Activated CD8-positive, alpha-beta memory T cell treated with anti-CD3 and anti-CD28 coated beads for 24 hours (primary cell): ENCODE data around the gene ADRA2C.
"Not testable (repeated sequence)": the region's sequence is repeated elsewhere in the genome, so short reads cannot be mapped to it uniquely, and the experiment has no call there.

Source experiments
- DNase-seq: peaks from one replicate; pipeline ENCODE4 v3.0.0-alpha.2; 2020

Gene ADRA2C

DNA sequence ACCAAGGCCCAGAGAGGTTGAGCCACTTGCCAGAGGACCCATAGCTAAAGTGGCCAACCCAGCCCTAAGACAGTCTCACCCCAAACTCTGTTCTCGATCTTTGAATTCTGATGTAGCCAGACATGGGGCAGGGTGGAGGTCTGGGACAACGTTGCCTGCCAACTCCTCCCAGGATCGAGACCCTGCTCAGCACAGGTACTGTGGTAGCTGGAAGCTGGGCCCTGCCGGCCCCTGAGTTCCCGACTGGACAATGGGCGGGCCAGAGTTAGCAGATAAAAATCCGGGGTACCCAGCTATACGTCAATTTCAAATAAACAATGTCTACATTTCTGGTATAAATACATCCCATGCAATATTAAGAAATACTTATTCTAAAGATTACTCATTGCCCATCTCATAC, 35.3 kb downstream of the ADRA2C start:
- DNase-seq, result no peak

DNA sequence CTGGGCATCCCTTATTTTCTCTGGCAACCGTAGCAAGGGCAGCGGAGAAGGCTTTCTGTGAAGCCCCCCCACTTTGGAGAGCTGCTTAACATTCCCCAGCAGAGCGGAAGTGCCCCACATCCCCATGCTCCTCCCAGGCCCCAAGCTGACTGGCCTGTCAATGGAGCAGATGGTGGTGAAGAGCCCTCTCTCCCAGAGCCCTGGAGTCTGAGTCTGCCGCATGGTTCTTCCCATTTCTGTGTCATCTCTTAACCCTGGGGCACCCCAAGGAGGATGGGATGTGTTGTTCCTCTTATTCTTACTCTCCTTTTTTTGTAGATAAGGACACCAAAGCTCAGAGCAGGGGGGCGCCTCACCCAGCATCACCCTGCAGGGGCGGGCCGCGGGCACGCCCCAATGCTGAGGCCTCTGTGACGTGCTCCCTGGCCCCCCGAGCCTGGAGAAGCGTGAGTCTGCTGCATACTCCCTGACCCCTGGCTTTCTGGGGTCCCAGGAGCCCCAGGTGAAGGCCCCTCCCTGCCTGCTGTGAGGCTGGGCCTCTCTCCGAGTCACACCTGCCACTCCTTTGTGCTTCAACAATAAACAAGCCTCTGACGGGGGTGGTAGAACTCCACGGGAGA, 35.9 kb downstream of the ADRA2C start:
- no peak for DNase-seq

DNA sequence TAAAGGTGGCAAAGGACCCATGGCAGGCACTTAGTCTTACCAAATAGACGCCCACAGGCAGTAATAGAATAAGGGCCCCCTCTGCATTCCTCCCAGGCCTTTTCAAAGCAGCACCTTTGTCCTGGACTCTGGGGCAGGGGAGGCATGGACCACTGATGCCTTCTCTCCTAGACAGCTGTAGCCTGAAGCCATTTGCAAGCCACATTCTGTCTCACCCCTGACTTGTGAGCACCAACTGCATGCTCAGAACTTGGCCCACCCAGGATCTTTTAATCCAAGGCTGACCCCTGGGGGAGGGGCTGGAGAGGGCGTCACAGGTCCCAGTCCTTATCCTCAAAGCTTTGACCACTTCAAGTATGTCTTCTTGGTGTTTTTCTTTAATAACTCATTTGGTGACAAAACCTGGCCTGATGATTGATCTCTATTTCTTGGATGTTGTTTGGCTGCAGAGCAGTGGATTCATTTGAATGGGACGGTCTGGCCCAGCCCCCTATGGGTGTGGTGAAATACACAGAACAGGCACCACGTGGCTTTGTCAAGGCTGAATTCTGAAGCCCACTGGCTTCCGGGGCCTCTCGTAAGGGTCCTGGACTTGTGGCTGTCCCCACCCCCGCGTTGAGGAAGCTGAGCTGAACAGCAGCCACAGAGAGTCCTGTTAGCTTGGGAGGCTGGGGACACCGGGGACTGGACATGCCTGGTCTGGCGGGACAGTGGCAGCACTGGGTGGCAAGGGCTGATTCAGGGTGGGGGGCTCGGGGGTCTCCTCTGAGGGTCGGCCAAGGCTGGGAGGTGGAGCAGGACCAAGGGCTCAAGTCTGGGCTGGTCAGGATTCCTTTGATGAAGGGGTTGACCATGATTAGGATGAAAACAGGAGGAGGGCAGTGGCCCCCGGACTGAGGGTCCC, 36.6 kb downstream of the ADRA2C start:
- DNase-seq, result no peak

DNA sequence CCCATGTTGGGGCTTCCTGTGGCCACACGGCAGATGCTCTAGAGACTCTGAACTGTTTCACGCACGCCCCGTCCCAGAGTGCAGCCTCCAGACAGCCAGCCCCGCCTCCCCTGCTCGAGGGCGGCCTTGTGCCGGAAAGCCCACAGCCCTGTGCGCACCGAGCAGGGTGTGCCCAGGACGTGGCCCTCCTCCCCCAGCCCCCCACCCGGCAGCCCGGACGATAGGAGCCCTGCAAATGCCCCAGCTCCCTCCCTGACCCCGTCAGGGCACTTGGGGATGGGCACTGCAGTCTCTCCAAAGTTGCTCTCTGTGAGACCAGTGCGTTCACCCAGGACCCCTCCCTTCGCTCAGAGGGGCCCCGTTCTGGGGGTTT, 37.3 kb downstream of the ADRA2C start:
- no peak for DNase-seq

DNA sequence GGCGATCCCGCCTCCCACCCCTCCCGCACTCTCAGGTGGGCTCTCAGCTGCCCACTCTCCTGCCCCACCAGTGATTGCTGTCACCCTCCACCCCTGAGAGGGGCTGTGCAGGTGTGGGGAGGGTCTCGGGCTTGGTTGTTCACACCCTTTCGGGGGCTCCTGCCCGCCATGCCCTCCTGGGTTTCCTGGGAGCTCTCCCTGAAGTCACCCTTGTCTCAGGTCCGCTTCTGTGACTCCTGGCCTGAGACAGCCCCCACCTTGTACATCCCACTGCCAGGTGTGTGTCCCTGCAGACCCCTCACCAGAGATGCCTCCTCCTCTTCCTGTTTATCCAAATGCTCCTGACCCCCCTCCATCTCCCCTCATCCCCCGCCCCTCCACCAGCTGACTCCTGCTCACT, 37.8 kb downstream of the ADRA2C start:
- DNase-seq, result no peak

DNA sequence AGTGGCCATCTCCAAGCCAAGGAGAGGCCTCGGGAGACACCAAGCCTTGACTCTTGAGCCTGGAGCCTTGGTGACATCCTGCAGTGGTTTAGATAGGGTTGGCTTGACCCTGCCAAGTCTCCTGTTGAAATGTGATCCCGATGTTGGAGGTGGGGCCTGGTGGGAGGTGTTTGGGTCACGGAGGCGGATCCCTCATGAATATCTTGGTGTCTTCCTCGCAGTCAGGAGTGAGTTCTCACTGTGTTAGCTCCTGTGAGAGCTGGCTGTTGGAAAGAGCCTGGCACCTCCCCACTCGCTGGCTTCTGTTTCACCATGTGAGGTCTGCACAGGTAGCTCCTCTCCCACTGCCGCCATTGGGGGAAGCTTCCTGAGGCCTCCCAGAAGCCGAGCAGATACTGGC, 38.8 kb downstream of the ADRA2C start:
- DNase-seq, result no peak

DNA sequence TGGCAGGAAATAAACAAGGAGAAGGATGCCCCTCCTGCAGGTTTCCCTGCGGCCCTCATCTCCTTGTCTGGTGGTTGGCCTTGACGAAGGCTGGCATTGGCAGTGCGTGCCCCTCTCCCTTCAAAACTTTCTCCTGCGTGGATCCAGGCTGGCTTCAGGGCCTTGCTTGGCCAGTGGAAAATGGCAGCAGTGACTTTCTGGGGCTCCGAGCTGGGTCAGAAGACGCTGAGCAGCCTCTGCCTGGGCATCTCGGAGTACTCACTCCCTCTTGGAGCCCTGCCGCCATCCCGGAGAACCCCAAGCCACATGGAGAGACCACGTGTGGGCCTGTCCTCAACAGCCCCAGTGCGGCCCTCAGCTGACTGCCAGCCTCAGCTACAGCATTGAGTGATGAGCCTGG, 39.5 kb downstream of the ADRA2C start:
- DNase-seq, result no peak

DNA sequence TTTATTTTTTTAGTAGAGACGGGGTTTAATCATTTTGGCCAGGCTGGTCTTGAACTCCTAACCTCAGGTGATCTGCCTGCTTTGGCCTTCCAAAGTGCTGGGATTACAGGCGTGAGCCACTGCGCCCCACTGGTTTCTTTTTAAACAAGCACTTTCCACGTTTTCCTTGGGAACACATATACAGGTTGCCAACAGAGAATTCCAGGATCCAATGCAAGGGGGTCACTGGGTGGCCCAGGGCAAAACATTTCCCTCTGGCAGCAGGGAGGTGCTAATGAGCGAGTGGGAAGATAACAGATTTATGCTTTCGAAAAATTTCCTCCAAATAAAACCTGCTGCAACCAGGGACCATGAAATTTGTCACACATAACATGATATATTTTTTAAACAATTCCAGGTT, 41.1 kb downstream of the ADRA2C start:
- DNase-seq, result no peak

DNA sequence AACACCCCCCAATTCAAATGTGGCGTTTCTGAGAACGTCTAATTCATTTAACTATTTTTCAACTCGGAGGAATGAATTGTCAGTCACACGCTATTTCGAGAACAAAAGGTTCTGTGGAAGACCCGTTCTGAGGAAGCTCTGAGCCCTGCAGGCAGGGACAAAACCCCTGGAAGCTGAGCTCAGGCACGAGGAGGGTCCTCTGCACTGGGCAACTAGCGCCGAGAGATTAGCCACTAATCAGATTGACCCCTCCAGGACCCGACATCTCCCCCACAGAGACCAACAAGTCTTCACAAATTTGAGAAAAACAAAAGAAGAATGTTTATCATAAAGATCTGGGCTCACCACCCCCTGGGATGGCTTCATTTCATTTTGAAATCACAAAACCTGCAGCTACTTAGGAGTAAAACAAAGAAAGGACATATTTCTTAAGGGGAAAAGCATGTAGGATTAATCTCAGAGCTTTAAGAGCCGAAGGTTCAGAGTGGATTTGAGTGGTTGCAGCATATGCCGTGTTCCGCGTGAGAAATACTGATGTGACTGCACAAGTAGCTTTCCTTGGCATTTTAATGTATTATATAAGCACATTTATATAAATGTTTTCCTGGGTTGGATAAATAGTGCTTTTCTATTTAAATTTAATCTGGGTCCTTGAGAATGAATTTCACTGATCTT, 41.8 kb downstream of the ADRA2C start:
- no peak for DNase-seq

DNA sequence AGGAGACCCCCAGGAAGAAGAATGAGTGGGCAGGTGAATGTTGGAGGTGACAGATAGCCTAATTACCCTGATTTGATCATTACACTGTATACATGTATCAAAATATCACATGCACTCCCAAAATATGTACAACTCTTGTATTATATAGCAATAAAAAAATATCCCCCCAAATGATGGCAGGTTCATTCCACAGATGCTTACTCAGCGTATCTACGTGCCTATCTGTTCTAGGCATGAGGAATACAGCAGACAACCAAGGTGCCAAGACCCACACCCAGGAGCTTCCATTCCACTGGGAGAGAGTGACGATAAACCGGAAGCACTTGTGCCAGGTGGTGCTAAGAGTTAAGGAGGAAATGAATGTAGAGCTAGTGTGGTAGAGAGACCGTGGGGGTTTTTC, 42.4 kb downstream of the ADRA2C start:
- DNase-seq, result no peak

DNA sequence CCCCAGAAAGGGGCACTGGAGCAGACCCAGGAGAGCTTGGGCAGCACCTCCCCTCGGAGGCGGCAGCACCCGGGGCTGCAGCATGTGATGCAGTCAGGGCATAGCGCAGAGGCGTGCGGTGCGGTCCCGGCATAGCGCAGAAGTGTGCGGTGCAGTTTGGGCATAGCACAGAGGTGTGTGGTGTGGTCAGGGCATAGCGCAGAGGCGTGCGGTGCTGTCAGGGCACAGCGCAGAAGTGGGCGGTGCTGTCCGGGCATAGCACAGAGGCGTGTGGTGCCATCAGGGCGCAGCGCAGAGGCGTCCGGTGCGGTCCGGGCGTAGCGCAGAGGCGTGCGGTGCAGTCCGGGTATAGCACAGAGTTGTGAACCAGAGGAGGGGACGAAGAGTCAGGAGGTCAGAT, 42.8 kb downstream of the ADRA2C start:
- DNase-seq, result no peak

DNA sequence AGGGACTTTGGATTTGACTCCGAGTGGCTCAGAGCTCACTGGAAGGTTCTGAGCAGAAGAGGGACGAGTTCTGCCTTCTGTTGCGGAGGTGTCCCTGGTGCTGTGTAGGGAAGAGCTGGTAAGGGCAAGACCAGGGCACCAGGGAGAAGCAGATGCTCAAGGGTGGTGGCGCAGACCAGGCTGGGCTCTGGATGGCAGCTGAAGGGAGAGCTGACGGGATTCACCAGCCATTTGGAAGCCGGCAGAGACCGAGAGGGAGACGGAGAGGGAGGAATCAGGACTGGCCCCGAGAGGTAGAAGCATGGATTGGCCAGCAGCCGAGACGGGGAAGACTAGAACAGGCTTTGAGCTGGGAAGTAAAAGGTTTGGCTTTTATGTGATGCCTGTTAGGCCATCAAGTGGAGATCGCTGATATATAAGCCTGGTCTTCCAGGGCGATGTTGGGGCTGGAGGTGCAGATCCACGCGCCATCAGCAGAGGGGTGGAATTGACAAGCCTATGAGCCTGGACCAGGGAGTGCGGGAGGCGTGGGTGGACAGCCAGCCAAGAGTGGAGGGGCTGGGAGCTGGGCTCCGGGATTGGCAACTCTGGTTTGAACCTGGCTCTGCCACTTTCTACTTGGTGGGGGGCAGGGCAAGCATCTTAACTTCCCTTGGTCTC, 43.4 kb downstream of the ADRA2C start:
- no peak for DNase-seq

DNA sequence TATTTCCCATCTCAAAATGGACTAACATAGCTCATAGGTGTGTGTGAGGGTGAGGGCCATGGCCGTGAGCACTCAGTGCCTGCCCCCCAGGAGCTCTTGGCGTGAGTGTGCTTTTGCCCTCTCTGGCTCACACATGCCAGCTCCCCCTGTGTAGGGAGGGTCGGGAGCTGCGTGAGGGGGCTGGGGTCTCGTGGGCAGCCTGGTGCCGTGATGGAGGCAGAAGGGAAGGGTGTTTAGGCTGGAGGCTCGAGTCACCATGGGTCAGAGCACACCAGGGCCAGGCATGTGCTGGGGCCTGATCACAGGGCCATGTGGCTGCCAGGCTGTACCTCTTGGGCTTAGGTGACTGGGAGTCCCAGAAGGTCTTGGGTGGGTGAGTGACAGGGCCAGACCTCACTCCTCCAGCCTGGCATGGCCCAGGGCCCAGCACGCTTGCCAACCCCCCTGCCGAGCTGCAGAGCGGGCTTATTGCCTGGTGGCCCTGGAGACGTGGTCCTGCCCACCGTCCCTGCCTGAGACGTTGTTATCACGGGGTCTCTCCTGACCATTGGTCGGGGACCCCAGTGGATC, 44.0 kb downstream of the ADRA2C start:
- DNase-seq, result no peak

DNA sequence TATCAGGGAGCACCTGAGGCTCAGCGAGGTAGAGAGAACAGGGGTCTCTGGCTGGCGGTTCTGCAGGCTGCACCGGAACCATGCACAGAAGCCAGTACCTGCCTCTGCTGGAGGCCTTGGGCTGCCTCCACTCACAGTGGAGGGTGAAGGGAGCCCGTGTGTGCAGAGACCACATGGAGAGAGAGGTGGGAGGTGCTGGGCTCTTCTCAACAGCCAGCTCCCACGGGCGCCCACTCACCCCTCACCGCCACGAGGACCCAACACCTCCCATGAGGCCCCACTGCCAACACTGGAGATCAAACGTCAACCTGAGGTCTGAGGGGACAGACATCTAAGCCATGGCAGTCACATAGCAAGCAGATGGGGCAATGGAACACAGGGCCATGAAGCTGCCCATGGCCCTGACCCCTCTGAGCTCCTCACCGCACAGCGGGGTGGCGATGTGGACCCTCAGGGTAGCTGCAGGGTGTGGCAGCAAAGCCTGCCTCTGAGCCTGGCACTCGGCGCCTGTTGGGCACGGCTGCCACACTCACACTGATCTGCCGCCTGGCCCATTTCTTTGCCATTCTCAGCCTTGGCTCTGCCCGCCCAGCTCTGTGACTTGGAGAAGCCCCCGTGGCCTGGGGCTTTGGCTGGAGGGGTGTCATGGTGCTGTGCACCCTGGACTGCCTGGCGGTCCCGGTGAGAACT, 44.8 kb downstream of the ADRA2C start:
- no peak for DNase-seq

DNA sequence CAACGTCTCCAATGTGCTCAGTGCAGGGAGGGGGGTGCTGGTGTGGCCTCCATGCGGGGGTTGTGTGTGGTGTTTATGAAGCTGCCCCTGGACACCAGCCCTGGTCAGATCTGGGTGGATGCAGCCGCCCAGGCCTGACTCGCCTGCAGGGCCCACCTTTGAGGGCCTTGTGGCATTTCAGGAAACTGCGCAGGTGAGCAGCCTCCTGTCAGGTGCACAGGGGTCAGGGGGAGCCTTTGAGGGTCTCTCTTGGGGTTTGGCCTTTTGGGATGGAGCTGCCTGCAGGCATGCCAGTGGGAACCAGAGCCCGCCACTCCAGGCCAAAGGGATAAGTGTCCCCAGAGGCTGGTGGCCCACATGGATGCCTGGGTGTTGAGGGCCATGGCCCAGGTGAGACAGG, 45.4 kb downstream of the ADRA2C start:
- DNase-seq, result no peak

DNA sequence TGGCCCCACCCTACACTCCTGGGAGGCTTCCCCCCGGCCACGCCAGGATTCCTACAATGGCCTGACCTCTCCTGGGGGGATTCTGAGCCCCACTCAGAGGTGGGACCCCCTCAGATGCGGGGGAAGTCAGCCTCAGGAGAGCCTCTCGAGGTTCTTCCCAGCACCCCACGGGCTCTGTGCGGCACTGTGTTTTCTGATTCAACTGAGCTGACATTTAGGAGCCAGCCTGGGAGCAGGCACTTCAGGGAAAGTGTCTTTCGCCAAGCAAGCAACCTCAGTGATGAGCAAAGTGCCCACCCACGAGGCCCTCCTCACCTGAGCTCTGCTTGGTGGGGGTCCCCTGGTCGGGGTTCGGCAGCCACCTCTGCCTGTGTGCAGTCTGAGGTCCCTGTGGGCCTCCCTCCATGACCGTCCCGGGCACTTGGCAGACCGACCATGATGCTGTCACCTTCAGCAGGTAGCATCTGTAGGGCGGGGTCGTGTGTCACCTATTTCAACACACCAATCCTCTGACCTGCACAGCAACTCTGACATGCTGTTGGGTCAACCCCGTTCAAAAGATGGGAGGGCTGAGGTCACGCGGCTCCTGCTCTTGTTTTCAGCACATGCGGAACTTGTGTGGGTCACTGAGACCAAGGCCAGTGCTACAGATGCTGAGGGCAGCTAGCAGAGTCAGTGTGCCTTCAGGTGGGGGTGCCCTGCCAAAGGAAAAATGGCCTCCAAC, 46.2 kb downstream of the ADRA2C start:
- no peak for DNase-seq

DNA sequence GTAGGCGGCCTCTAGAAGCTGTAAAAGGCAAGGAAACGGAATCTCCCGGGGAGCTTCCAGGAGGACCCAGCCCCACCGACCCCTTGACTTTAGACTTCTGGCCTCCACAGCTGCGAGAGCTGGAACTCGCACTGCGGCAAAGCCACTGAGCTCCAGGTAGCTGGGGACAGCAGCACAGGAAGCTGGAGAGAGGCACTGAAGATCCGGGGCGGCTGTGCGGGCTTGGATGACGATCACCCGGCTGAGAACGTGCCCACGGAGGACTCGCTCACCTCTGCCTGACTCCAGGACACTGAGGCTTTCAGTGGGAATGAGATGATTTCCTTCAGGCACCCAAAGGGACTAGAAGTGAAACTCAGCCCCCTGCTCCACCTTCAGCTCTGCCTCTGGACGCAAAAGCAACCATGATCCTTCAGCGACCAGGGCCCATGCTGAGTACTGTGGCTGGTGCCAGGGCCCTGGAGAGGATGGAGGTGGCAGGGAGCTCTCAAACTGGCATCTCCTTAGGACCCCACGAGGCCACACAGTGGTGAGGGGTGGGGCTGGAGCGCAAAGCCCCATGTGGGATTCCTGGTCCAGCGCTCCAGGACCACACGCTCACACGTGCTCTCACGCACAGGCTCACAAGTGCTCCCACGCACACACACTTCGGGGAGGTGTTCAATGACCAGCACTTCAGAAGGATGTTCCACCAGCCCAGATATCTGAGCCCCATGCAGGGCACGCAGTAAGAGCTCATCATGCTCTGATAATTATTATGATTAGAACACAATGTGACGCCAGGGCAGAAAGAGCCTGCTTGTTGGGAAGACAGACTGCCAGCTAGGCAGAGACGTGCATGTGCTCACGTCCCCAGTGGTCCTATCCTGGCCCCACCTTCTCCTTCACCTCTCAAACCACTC, 47.2 kb downstream of the ADRA2C start:
- DNase-seq, result no peak

DNA sequence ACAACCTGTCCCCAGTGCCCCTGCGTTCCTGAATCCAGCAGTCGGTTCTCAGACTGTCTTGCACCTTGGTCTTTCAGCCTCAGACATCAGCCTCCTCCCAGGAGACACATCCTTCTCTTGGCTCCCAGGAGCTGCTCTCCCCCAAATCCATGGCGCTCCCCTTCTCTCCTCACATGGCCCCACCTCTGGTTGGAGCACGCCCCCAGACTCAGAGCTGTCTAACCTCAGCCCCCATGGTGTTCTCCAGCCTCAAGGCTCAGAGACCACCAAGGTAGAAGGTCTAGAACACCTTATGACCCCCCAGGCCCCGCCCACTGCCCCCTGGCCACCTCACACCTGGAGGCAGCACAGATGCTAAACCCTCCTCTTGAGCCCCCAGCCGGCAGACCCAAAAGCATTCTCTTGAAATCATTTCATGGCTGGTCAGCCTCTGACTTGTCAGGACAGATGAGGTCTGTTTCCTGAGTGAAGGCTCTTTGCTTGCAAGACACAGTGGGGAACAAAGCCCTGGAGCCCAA, 47.9 kb downstream of the ADRA2C start:
- DNase-seq, result no peak

DNA sequence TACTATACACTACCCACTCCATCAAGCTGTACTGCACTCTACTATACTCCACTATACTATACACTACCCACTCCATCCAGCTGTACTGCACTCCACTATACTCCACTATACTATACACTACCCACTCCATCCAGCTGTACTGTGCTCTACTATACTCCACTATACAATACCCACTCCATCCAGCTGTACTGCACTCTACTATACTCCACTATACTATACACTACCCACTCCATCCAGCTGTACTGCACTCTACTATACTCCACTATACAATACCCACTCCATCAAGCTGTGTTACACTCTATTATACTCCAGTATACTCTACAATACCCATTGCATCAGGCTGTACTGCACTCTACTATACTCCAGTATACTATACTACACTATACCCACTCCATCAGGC, 48.7 kb downstream of the ADRA2C start:
- DNase-seq, result not testable (repeated sequence)

DNA sequence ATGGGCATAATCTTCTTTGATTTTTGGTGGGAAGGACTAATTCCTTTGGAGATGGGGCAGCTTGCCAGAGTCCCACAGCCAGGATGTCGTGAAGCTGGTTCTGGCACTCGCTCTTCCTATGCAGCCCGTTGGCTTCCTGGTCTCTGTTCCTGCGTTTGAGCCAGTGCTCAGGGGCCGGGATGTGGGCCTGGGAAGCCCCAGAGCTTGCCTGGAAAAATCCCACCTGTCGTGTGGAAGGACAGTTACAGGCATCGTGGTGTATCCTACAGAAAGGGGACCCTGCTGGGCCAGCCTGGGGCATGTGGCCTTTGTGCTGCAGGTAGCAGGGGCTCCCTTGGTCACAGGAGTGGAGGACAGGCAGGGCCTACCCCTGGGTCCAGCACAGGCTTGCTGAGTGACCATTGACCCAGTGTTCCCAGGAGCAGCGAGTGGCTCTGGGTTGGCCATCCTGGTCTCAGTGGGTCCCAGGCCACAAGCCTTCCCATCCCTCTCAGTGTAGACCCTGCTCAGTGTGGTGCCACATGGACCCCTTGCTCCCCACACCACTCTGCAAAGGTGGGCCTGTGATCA, 50.2 kb downstream of the ADRA2C start:
- no peak for DNase-seq
